ENCODE results near the gene LGALS12. TPM values are rescaled to one million over a fixed set of nuclear protein-coding genes. Genes with fewer than 3 reads are reported as not detected.

LGALS12 gene
- total RNA-seq, 2 experiments from 2014 or later = not detected

GRCh38 chr11:63535734-63536133 is 29.9 kb downstream of the LGALS12 start:
- Histone ChIP-seq H3K9me2 (ENCODE audit: insufficient read depth, low read length) (no peaks in the 10 kb centered on the region), H3K4me2 (ENCODE audit: low read length) (no peak overlapping the region), H2AFZ (ENCODE audit: low read length) (0 out of 2 replicates have a peak overlapping the region, but pooled peaks have one; percentile 23), H3K9me3 (ENCODE audit: low read length) (no peaks in the 10 kb centered on the region), H3K36me3 (ENCODE audit: insufficient read depth, low read length) (no peaks in the 10 kb centered on the region), H3K4me3 (ENCODE audit: low read depth, low read length, poor library complexity, severe bottlenecking) (no peak overlapping the region), H3K4me1 (ENCODE audit: insufficient read depth, low read length, poor library complexity, severe bottlenecking) (peaks cover 21% of the 10 kb centered on the region), H3K79me2 (ENCODE audit: insufficient read depth, low read depth, low read length) (no peaks in the 10 kb centered on the region), H3K27ac (ENCODE audit: low read depth, low read length, poor library complexity, severe bottlenecking) (no peak overlapping the region), H4K20me1 (ENCODE audit: insufficient read depth, low read length) (no peaks in the 10 kb centered on the region)
- TF ChIP-seq CTCF (conservative IDR thresholded peaks at IDR 0.05; ENCODE audit: low read length) (no peak), EZH2phosphoT487 (IDR thresholded peaks at IDR 0.05; ENCODE audit: borderline replicate concordance, low read depth, low read length) (no peak)
- no TSS peak for BruUV-seq (replicated peaks)
- POLR2A ChIA-PET = no interaction called here
- no peak for DNase-seq (ENCODE audit: low spot score)
- intact Hi-C loops (cut with micrococcal nuclease; ENCODE audit: unreplicated experiment) = no loop called here
- CTCF ChIA-PET (ENCODE audit: unreplicated experiment) = no interaction called here

- intact Hi-C loops (cut with micrococcal nuclease; ENCODE audit: unreplicated experiment) = no loop called here
Measured at GRCh38 chr11:63536669-63537292, 30.9 kb downstream of the LGALS12 start, which contains the start of gene PLAAT4. TSS of gene PLAAT4 (plus strand) at chr11:63536808. CDS start at chr11:63536869, 61 bp downstream.

More at GRCh38 chr11:63536669-63537292, 30.9 kb downstream of the LGALS12 start, which contains the start of gene PLAAT4:
- Histone ChIP-seq H3K4me2 (ENCODE audit: low read length) (peak within 1 kb of the TSS; percentile 77), H3K4me3 (ENCODE audit: low read depth, low read length, poor library complexity, severe bottlenecking) (peak within 1 kb of the TSS; percentile 49), H2AFZ (ENCODE audit: low read length) (peak within 1 kb of the TSS; percentile 98), H3K9me2 (ENCODE audit: insufficient read depth, low read length) (no peaks in the 10 kb centered on the region), H4K20me1 (ENCODE audit: insufficient read depth, low read length) (no peaks in the 10 kb centered on the region), H3K36me3 (ENCODE audit: insufficient read depth, low read length) (no peaks in the 10 kb centered on the region), H3K9me3 (ENCODE audit: low read length) (no peaks in the 10 kb centered on the region), H3K4me1 (ENCODE audit: insufficient read depth, low read length, poor library complexity, severe bottlenecking) (peaks cover 17% of the 10 kb centered on the region), H3K27ac (ENCODE audit: low read depth, low read length, poor library complexity, severe bottlenecking) (no peak within 1 kb of the TSS), H3K79me2 (ENCODE audit: insufficient read depth, low read depth, low read length) (no peaks in the 10 kb centered on the region)
- DNase-seq (ENCODE audit: low spot score) = no peak
- BruUV-seq (replicated peaks) = no TSS peak
- ChIA-PET CTCF (ENCODE audit: unreplicated experiment) (no interaction called here), POLR2A (interaction anchor here (0.5 to 0.9 kb wide), 2 partner anchors 9 to 17 kb away, joined by 3 to 10 read pairs; no protein-coding TSS in a partner anchor)
- TF ChIP-seq EZH2phosphoT487 (IDR thresholded peaks at IDR 0.05; ENCODE audit: borderline replicate concordance, low read depth, low read length) (no peak), CTCF (conservative IDR thresholded peaks at IDR 0.05; ENCODE audit: low read length) (no peak)

Measured in OCI-LY7 (cell line).